Endothelial cell of hepatic sinusoid (primary cell): ENCODE data around the gene DPH3.
"Not testable (repeated sequence)": the region's sequence is repeated elsewhere in the genome, so short reads cannot be mapped to it uniquely, and the experiment has no call there.

Experiments
- in situ Hi-C: cut with HindIII; loops from 2 replicates; pipeline ENCODE4 v1.10.0; 2017; ENCODE audit warnings: low sequenced_read_pairs

DPH3 gene

GRCh38 chr3:16264708-16265454 lies at the start of gene DPH3, which contains the start of gene OXNAD1:
Gene DPH3, minus strand, starts transcription at chr3:16264943. Its CDS starts 67 bp downstream, at chr3:16264876.
Gene OXNAD1, plus strand, starts transcription at chr3:16265212. Its CDS starts 5,741 bp downstream, at chr3:16270953.
- in situ Hi-C loops: no loop called here

GRCh38 chr3:16313886-16314645 lies 49.3 kb upstream of the DPH3 start:
- in situ Hi-C loops: no loop called here

GRCh38 chr3:16311960-16312451 lies 47.3 kb upstream of the DPH3 start:
- in situ Hi-C loops: no loop called here

GRCh38 chr3:16310486-16310885 lies 45.7 kb upstream of the DPH3 start:
- in situ Hi-C loops: not testable (repeated sequence)

GRCh38 chr3:16309558-16309957 lies 44.8 kb upstream of the DPH3 start:
- in situ Hi-C loops: no loop called here

- in situ Hi-C loops: no loop called here
Observed at GRCh38 chr3:16308727-16309126, 44.0 kb upstream of the DPH3 start.

- in situ Hi-C loops: no loop called here
Observed at GRCh38 chr3:16307832-16308531, 43.2 kb upstream of the DPH3 start.

GRCh38 chr3:16305111-16305541 lies 40.4 kb upstream of the DPH3 start:
- in situ Hi-C loops: no loop called here

GRCh38 chr3:16304061-16305010 lies 39.6 kb upstream of the DPH3 start:
- in situ Hi-C loops: no loop called here

GRCh38 chr3:16303037-16303575 lies 38.4 kb upstream of the DPH3 start:
- in situ Hi-C loops: no loop called here

GRCh38 chr3:16302082-16302631 lies 37.4 kb upstream of the DPH3 start:
- in situ Hi-C loops: no loop called here

- in situ Hi-C loops: no loop called here
Observed at GRCh38 chr3:16301507-16301906, 36.8 kb upstream of the DPH3 start.

- in situ Hi-C loops: no loop called here
Observed at GRCh38 chr3:16300881-16301359, 36.2 kb upstream of the DPH3 start.

GRCh38 chr3:16300307-16300706 lies 35.6 kb upstream of the DPH3 start:
- in situ Hi-C loops: no loop called here

GRCh38 chr3:16299746-16300145 lies 35.0 kb upstream of the DPH3 start:
- in situ Hi-C loops: no loop called here

GRCh38 chr3:16298891-16299290 lies 34.1 kb upstream of the DPH3 start:
- in situ Hi-C loops: no loop called here

- in situ Hi-C loops: no loop called here
Observed at GRCh38 chr3:16297997-16298885, 33.5 kb upstream of the DPH3 start.

- in situ Hi-C loops: no loop called here
Observed at GRCh38 chr3:16295298-16295890, 30.7 kb upstream of the DPH3 start.
